GM19397 (cell line): Measurements from ENCODE around the gene EXD3.
"Not testable (repeated sequence)": the region's sequence is repeated elsewhere in the genome, so short reads cannot be mapped to it uniquely, and the experiment has no call there.

Source experiments
- ATAC-seq: cut with Tn5 transposase; IDR thresholded peaks from one replicate; pipeline ENCODE4 v1.9.1; 2021; ENCODE audit warnings: mild to moderate bottlenecking, moderate library complexity; ENCODE audit not compliant: unreplicated experiment

Gene EXD3

DNA sequence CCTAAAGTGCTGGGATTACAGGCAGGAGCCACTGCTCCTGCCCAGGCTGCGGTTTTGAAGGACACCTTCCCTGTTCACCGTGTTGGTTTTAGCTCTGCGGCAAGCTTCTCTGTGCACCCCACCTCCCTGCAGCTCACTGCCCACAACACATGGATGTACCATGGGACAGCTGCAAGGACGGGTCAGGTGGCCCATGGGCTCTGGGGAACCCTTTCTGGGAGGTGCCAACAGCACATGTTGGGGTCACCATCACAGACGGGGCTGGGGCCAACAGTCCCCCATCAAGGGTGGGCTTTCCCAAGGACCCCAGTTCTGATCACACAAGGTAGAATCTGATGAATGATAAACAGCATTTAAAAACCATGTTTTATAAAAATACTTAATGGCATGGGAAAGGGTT, 7.5 kb downstream of the EXD3 start:
- ATAC-seq, result no peak

DNA sequence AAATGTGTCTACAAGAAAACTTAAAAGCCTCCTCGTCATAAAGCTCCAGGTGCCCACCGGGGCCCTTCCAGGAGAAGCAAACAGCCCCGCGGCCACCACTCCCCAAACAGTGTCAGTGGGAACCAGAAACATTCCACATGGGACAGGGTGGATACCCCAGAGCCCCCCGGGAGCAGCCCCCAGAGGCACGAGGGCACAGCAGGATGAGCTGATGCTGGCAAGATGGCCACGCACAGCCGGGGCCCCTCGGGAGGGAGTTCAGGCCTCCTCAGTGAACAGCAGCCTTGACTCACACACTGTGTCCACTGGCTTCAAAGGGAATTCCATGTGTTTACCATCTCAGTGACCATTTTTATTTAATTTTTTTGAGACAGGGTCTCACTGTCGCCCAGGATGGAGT, 10.5 kb downstream of the EXD3 start:
- no peak for ATAC-seq

DNA sequence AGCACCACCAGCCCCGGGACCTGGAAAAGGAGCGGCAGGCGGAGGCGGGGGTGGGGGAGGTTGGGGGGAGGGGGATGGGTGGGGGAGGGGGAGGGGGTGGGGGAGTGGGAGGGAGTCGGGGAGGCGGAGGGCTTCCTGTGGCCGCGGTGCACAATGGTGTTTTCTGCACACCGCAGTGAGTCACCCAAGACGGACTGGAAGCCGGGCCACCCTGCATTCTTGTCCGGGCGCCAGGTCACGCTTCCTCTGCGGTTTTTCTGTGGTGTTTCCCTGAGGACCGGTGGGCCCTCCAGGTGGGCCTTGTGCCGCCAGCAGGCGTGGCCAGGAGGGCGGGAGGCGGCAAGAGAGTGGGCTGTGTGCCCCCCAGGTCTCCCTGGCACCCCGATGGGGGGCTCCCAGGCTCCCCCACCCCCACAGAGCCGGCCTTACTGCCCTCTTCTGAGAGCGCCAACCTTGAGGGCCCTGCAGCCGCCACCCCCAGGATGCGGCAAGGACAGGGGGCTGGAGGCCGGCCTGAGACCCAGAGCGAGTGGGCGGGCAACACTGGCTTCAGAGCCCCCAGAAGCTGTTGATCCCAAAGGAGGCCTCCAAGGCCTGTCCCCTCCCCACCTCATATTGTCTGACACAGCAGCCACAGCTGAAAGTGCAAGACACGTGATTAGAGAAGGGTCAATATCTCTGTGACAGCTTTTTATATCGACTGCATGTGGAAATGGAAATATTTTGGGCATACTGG, 11.1 kb downstream of the EXD3 start:
- no peak for ATAC-seq

DNA sequence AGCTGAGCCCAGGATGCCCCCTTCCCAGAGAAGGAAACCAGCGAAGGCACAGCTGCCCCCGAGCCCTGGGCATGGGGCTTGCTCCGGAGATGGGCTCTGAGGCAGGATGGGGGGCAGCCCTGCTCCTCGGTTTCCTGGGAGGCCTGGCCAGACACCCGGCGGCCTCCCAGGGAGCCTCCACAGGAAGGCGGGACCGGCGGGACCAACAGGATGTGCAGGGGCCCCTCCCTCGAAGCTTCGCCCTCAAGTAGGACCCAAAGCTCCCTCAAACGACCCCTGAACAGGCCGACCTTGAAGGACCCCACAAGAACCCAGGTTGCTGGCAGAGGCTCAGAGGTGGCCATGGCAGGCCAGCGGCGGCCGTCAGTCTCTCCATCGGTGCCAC, 11.7 kb downstream of the EXD3 start:
- ATAC-seq, result no peak

DNA sequence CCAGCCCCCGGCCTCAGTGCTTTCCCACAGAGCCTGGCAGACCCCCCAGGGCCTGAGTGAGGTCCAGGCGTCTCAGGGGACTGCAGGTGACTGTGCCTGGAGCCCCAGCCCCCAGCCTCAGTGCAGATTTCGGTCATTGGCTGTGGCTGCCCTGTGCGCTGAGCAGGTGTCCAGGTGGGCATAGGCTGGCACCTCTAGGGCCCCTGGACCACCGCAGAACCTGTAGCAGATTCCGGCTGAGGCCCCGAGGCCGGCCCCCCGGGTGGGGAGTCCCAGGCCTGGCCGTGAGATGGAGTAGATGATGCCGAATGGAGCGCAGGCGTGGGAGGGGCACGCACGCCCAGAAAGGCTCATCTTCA, 12.1 kb downstream of the EXD3 start:
- no peak for ATAC-seq

DNA sequence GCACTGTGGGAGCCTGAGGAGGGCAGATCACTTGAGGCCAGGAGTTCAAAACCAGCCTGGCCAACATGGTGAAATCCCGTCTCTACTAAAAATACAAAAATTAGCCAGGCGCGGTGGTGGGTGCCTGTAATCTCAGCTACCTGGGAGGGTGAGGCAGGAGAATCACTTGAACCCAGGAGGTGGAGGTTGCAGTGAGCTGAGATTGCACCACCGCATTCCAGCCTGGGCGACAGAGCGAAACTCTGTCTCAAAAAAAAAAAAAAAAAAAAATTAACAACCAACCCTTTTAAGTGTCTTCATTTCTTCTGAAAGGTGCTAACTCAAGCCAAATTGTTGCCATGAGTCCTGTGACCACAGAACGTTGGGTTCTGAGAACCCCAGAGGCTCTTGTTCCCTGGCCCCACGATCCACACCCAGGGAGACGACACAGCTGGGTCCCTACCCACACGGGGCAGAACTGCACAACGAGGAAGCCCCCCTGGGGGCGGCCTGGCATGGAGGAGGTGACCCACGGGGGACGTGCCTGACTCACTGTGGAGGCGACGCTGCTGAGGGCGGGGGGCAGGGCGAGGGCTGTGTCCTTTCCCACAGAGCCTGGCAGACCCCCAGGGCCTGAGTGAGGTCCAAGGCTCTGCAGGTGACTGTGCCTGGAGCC, 12.6 kb downstream of the EXD3 start:
- ATAC-seq, result not testable (repeated sequence)

DNA sequence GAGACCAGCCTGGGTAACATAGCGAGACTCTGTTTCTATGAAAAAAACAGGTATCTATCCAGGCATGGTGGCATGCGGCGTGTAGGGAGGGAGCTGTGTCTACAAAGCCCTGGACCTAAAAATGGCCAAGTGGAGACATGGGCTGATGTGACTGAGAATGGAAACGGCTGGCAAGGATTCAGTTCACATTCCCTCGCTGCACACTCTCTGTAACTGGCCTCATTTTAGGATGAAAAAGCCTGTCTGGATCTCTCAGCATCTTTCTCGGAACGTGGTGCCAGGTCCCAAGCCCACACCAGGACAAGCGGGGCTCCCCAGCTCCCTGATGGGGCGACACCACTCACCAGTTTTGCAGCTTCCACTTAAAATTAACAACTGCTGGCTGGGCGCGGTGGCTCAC, 13.4 kb downstream of the EXD3 start:
- no peak for ATAC-seq

DNA sequence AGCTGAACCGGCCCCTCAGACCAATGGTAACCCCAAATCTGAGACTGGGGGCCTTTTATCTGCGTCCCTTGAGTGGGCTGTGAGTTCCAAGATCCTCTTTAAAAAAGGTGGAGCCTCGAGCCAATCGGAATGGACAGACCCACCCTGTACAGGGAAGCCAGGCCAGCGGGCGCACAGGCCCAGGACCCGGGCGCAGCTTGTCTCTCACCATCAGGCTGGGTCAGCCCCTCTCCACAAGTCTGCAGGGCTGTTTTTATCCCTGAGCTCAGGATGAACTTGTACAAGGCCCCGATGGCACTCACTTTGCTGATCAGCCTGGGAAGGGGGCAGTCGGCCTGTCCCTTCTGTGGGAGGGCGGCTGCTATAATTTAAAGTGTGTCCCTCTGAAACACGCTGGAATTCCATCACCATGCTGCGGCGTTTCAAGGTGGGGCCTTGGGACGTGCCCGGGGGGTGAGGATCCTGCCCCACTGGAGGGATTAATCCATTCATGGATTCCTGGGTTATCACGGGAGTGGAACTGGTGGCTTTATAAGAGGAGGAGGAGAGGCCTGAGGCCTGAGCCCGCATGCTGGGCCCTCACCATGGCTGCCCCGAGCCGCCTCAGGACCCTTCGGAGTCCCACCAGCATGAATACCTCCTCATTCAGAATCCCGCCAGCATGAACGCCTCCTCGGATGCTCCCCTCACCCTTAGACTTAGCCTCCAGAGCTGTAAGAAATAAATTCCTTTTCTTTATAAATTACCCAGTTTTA, 14.1 kb downstream of the EXD3 start:
- ATAC-seq, result no peak

DNA sequence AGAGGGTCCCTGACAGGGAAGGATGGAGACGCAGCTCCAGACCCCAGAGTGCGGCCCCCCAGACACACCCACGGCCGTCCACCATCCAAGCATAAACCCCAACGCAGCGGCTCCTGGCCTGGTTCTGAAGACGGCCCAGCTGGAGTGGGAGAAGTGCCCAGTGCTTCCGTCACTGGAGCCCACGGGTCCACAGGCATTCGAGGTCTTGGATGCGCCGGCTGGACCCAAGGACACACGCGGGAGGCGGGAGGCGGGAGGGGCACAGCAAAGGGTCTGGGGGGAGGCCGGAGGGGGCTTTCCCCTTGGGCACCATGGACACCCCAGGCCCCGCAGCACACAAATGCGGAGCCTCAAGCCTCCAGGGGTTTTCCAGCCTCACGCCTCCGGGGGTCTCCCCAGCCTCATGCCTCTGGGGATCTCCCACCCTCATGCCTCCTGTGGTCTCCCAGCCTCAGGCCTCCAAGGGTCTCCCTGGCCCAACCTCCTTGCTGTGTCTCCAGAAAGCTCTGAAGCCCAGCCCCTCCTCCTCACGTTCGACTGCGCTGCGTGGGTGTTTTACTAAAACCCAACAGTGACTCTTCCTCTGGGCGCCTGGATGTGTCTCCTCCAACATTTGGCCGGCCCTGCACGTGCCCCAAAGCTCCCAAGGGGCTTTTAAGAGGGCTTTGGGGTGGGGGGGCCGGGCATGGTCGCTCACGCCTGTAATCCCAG, 15.2 kb downstream of the EXD3 start:
- no peak for ATAC-seq

DNA sequence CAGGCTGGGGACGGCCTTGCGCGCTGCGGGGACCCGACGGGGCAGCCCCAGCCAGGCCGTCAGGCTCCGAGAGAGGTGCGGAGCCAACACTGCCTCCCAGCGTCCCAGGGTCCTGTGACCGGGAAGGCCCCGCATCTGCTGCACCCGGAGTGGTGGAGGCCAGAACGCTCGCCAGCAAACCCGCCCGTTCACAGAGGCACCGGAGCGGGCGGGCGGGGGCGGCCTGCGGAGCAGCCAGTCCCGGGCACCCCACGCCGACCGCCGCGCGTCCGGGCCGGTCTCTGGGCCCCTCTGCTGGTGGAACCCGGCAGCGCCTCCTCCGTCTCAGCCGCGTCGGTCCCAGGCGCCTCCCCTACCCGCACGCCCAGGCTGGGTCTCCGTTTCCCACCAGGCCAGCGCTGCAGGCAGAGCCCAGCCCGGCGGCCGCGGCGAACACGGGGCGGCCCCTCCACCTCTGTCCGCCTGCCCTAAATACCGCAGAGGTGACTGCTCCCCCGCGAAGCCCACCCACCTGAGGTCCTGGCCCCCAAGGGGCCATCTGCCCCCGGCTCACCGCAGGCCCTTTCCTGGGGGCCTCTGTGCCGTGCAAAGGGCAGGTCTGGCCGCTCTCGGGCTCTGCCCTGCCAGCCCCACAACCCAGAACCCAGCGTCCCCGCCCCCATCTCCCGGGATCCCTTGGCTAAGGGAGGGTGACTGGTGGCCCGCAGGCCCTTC, 15.9 kb downstream of the EXD3 start:
- ATAC-seq, result no peak

DNA sequence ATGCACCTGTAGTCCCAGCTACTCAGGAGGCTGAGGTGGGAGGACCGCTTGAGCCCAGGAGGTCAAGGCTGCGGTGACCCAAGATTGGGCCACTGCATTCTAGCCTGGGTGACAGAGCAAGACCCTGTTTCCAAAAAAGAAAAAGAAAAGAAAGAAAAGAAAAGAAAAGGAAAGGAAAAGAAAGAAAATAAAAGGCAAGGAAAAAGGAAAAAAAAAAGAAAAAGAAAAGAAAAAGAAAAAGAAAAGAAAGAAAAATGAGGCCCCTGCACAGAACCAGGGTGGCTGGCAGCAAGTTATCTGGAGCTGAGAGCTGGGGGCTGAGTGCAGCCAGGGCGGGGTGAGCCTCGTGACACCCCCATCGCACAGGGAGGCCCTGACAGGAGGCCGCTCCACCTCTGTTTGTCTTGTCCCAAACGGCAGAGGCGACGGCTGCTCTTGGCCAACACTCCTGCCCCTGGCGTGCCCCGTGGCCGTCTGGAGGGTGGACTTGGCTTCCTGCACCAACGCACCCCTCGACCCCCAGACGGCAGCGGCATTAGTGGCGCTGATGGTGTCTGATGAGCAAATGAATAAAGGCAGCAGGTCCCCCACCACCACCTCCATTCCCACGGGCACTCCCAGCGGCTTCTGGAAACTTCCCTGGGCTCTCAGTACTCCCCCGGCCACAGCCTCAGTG, 16.7 kb downstream of the EXD3 start:
- no peak for ATAC-seq

DNA sequence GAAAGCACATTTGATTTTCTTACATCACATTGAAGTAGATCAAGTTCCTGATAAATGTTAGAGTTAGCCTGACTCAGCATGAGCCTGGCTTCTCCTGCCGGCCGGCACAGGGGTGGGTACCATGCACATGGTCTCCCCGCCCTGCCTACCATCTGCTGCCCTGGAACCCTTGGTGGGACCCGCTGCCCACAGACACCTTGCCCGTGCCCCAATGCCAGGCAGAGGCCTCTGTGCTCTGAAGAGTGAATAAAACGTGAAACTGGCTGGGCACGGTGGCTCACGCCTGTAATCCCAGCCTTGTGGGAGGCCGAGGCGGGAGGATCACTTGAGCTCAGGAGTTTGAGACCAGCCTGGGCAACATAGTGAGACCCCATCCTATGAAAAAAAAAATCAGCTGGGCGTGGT, 17.3 kb downstream of the EXD3 start:
- no peak for ATAC-seq

DNA sequence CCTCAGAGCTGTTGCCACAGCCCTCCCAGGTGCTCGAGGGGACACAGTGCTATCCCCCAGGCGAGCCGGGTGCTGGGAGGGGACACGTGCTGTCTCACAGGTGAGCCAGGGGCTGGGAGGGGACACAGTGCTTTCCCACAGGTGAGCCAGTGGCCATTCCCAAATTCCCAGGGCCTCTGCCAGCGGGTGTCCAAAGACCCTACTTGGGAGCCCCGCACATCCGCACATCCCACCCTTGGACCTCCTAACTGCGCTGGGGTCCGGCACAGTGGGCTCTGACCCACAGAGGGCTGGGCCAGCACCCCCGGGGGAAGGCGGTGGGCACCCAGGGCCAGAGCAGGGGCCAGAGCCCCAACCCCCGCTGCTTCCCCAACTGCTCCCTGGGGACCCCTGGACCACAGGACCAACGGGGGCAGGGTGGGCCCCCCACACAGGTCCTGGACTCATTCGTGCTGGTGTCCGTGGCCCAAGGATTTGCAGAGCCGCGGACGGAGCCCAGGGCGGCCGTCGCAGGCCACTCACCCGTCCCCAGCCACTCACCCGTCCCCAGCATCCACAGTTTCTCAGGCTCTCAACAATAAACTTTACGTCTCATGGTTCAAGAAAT, 17.9 kb downstream of the EXD3 start:
- no peak for ATAC-seq

DNA sequence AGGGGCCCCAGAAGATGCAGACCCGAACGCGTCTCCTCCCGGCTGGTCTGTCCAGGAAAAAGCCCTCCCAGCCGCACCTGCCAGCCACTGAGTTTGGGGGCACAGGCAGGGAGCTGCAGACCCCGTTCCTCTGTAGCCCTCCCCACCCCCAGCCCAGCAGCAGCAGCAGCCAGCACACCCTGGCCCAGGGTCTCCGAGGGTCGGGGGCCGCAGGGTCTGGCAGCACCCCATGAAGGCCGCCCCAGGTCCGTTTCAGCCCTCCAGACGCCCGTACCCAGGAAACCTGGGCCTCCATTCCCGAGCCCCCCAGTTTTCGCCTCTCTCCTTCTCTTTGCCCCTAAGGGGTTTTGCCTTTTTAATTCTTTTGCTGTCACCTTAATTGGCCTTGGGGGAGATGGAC, 19.7 kb downstream of the EXD3 start:
- ATAC-seq, result no peak

DNA sequence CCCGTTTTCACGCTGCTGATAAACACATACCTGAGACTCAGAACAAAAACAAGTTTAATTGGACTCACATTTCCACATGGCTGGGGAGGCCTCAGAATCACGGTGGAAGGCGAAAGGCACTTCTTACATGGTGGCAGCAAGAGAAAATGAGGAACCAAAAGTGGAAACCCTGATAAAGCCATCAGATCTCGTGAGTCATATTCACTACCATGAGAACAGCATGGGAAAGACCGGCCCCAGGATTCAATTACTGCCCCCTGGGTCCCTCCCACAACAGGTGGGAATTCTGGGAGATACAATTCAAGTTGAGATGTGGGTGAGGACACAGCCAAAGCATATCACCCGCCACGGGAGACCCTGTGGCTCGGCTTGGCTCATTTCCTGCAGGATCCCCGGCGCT, 20.2 kb downstream of the EXD3 start:
- no peak for ATAC-seq

DNA sequence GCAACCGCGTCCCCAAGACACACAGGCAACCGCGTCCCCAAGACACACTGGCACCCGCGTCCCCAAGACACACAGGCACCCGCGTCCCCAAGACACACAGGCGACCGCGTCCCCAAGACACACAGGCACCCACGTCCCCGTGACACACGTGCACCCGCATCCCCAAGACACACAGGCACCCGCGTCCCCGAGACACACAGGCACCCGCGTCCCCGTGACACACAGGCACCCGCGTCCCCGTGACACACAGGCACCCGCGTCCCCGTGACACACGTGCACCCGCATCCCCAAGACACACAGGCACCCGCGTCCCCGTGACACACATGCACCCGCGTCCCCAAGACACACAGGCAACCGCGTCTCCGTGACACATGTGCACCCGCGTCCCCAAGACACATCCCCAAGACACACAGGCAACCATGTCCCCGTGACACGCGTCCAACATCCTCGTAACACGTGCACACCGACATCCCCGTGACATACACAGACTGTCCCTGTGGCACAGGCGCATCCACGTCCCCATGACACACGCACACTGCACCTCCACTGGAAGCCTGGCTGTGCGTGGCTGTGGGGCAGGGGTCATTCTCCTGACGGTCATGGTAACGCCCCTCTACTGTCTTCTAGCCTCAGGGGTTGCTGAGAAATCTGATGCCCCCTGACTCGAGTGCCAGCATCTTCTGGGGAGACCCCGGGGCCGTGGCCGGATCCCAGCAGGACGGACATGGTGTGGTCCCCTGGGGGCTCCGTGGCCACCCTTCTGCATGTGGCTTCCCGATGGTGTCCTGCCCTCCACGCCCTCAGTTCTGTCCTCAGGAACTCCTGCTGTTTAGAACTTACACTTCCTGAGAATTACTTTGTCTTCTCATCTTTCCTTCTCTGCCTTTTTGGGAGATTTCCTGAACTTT, 24.1 kb downstream of the EXD3 start:
- ATAC-seq, result no peak

DNA sequence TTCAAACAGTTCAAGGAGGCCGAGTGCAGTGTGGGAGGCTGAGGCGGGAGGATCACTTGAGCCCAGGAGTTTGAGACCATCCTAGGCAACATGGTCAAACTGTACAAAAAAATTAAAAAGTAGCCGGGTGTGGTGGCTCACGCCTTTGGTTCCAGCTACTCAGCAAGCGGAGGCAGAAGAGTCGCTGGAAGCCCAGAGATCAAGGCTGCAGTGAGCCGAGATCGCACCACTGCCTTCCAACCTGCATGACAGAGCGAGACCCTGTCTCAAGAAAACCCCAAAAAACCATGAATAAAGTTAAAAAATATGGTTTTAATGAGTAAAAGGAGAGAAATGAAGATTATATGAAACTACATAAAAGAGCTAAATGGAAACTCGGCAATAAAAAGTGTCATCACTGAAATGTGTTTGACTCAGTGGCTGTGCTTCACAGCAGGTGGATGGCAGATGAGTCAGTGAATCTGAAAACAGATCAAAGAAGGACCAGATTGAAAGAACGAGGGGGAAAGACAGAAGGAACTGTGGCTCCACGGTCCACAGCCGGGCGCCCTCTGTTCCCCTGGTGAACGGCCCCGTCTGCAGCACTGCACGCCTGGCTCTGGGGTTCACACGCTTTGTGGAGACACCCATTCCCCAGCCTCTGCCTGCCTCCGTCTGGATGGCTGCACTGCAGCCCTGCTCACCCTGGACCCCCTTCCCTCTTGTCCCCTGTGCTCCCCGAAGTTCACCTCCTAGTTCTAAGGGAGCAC, 25.1 kb downstream of the EXD3 start:
- ATAC-seq, result no peak

DNA sequence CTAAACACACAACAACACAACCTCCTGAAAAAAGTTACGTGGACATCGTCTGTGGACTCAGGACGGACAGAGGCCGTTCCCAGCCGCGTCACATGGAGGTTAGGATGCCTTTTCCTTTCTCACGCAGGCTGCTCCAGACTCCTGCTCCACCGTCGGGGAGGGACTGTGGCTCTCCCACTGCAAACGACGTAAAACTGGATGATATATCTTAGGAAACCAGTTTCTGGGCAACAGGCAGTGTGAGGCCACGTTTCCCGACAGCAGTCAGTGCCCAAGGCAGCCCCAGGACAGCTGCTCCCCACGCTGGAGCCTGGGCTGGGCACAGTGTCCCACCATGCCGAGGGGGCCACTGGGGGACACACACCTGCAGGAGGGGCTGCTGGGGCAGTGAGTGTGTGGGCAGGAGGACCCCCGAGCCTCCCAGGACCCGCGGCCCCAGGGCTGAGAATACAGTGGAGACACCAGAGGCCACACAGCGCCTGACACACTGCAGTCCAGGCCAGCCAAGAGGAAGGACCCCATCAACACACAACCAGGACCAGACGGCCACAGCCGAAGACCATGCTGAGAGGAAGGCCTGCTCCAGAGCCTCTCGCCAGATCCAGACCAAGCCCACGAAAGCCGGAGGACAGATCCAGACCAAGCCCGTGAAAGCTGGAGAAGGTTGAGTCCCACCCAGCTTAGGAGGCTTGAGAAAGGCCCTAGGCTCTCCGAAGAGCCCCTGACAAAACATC, 26.2 kb downstream of the EXD3 start:
- ATAC-seq, result no peak
